Hematopoietic multipotent progenitor cell treated with erythropoietin and hydrocortisone succinate and interleukin-3 and kit ligand, for 8 days (in vitro differentiated cells): ENCODE data around the gene PPM1F.
"Not testable (repeated sequence)": the region's sequence is repeated elsewhere in the genome, so short reads cannot be mapped to it uniquely, and the experiment has no call there.

ENCODE experiments used
- DNase-seq: peaks from one replicate; pipeline ENCODE4 v3.0.0-alpha.2; 2015

Gene PPM1F

DNA sequence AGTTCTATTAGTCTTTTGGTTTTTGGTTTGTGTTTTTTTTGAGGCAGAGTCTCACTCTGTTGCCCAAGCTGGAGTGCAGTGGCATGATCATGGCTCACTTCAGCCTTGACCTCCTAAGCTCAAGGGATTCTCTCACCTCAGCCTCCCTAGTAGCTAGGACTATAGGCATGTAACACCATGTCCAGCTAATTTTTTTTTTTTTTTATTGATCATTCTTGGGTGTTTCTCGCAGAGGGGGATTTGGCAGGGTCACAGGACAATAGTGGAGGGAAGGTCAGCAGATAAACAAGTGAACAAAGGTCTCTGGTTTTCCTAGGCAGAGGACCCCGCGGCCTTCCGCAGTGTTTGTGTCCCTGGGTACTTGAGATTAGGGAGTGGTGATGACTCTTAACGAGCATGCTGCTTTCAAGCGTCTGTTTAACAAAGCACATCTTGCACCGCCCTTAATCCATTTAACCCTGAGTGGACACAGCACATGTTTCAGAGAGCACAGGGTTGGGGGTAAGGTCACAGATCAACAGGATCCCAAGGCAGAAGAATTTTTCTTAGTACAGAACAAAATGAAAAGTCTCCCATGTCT, 69.8 kb downstream of the PPM1F start:
- not testable (repeated sequence) for DNase-seq

DNA sequence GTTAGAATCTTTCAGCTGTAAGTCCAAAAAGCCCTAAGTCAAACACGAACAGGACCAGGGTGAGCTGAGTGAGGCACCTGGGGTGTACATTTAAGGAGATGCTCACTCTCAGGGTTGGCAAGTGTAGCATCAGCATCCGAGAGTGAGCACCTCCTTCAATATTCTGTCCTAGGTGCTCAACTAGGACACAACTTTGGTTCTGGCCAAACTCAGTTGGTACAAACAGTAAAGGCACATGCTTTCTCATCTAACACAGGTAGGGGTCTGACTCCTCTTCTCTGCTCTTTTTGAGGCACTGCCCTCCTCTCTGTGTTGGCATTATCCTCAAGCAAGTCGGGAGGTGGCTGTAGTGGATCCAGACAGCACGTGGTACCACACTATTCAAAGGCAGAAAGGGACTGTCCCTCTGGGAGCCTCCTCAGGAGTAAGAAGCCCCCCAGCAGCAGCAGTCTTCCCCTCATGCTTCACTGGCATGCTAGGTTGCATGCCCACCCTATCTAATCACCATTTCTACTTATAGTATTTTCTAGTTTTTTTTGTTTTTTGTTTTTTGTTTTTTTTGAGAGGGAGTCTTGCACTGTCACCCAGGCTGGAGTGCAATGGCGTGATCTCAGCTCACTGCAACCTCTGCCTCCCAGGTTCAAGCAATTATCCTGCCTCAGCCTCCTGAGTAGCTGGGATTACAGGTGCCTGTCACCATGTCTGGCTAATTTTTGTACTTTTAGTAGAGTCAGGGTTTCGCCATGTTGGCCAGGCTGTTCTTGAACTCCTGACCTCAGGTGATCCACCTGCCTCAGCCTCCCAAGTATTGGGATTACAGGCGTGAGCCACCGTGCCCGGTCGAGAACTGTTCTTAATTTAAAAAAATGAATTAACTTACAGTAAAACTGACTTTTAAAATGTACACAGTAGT, 70.6 kb downstream of the PPM1F start:
- DNase-seq: no peak

DNA sequence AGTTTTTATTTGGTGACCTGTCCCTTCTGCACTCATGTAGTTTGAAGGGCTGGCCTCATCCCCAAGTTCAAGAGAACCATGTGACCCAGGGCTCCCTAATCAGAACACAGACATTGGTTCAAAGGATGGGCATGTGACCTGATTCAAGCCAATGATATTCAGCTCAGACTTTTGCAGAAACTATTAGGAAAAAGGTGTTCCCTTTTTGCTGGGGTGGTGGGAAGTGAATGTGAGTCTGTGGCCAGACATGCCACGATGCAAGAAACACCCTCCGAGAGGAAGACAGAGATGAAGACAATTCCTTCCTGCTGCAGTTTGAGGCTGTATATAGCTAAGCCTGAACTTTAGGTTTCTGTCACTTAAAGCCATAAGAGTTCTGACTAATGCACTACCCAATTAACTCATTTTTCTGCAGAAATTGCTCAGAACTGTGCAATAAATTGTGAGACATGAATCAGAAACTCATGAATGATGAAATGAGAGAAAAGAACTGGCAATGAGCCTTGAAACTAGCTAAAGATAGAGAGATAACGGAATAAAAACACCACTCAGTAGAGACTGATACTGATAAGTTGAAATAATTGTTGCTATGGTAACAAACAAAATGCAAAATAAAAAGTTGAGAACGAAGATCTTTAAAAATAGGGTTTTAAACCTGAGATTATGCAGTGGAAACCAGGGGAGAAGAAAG, 76.0 kb downstream of the PPM1F start:
- DNase-seq: no peak

DNA sequence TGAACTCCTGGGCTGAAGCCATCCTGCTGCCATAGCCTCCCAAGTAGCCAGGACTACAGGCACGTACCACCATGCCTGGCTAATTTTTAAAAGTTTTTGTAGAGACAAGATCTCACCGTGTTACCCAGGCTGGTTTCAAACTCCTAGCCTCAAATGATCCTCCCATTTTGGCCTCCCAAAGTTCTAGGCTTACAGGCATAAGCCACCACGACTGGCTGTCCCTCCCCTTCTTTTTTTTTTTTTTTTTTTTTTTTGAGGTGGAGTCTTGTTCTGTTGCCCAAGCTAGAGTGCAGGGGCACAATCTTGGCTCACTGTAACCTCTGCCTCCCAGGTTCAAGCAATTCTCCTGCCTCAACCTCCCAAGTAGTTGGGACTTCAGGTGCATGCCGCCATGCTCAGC, 77.7 kb downstream of the PPM1F start:
- not testable (repeated sequence) for DNase-seq

DNA sequence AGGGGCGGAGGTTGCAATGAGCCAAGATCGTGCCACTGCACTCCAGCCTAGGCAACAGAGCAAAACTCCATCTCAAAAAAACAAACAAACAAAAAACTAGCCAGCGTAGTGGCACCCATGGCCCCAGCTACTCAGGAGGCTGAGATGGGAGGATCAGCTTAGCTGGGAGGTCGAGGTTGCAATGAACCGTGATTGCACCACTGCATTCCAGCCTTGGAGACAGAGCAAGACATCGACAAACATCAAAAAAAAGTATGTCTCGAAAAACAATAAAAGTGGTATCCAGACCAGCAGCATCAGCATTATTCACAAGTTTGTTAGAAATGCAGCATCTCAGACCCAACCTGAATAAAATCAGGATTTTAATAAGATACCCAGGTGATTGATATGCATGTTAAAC, 79.0 kb downstream of the PPM1F start:
- DNase-seq: no peak

DNA sequence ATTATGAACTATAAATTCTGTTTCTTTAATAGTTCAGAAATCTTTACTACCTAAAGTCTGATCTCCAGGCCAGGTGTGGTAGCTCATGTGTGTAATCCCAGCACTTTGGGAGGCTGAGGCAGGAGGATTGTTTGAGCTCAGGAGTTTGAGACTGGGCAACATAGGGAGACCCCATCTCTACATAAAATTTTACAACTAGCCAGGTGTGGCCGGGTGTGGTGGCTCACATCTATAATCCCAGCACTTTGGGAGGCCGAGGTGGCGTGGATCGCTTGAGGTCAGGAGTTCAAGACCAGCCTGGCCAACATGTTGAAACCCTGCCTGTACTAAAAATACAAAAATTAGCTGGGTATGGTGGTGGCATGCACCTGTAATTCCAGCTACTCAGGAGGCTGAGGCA, 79.9 kb downstream of the PPM1F start:
- not testable (repeated sequence) for DNase-seq
